HFF-Myc (cell line): ENCODE data around the gene NUB1.

Experiments used
- DNase-seq: peaks from one replicate; pipeline ENCODE4 v3.0.0-alpha.2; 2011; ENCODE audit warnings: low read depth; ENCODE audit errors: extremely low read depth
- H3K4me3 ChIP-seq: replicated peaks from 2 replicates; pipeline ENCODE4 v1.5.1; 2011; ENCODE audit warnings: low read depth, mild to moderate bottlenecking, control low read depth, low read length
- TF ChIP-seq, protein P1 (sequence below): IDR thresholded peaks from 2 replicates; pipeline ENCODE4 v1.5.1; 2012; ENCODE audit warnings: mild to moderate bottlenecking, low read depth, low read length, control low read depth; ENCODE audit errors: missing control alignments

Gene NUB1

DNA sequence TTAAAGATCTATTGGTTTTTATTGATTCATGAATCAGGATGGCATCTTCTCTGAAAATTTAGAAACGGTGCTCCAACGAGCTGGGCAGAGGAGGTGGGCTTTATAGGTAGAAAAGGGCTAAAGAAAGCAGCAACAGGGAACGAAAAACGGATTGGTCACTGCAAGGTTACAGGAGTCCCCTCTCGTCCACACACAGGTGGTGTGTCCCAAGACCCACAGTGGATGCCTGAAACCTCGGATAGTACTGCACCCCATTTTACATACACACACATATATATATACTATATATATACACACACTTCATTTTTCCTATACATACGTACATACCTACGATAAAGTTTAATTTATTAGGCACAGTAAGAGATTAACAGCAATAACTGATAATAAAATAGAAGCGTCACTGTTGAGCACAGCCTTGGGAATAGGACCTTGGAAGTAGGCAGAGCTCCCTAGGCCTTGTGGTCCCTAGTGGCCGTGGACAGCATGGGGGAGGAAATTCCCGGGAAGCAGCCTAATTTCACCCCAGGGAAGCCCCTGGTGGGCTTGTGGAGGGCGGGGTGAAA is 737 bp upstream of the NUB1 start:
- TF ChIP-seq, protein P1, sequence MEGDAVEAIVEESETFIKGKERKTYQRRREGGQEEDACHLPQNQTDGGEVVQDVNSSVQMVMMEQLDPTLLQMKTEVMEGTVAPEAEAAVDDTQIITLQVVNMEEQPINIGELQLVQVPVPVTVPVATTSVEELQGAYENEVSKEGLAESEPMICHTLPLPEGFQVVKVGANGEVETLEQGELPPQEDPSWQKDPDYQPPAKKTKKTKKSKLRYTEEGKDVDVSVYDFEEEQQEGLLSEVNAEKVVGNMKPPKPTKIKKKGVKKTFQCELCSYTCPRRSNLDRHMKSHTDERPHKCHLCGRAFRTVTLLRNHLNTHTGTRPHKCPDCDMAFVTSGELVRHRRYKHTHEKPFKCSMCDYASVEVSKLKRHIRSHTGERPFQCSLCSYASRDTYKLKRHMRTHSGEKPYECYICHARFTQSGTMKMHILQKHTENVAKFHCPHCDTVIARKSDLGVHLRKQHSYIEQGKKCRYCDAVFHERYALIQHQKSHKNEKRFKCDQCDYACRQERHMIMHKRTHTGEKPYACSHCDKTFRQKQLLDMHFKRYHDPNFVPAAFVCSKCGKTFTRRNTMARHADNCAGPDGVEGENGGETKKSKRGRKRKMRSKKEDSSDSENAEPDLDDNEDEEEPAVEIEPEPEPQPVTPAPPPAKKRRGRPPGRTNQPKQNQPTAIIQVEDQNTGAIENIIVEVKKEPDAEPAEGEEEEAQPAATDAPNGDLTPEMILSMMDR, result no peak
- DNase-seq, result no peak
- H3K4me3 ChIP-seq, result peak overlapping the region; percentile 60

DNA sequence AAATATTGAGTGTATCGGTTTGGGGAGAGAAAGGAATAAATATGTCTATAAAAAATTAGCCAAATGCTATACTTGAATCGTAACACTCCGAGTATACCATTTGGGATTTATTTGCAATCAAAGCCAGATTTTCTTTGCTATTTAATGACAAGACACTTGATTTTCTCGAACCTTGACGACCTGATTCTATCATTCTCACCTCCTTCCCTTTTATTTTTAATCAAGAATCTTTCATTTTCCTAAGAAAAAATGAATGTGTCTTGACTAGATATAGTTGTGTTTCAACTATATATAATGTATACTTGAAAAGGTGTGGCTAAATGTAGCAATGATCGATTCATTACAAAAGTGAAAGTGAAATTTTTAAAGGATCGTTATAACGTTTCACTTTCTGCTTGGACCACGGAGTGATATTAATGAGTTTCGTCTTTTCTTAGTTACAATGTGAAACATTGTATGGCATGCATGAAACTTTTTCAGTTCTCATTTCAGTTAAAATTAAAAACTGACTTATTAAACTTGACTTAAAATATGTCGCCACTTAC is 562 bp downstream of the NUB1 start:
- TF ChIP-seq, protein P1, result no peak
- DNase-seq, result no peak
- H3K4me3 ChIP-seq, result peak overlapping the region; percentile 60

DNA sequence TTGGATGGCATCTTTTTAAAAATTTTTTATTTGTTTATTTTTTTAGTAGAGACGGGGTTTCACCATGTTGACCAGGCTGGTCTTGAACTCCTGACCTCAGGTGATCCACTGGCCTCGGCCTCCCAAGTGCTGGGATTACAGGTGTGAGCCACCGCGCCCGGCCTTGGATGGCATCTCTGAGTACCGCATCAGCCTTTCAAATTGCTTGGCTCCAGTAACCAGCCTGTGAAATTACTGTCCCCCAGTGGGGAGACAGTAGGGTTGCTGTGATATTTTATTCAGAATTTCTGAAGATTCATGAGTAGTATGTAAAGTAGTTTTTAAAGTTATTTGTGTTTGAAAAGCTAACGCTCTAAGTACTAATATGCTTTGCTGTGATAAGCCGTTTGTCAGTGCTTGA is 1.2 kb downstream of the NUB1 start:
- H3K4me3 ChIP-seq, result peak overlapping the region; percentile 60
- no peak for DNase-seq
- TF ChIP-seq, protein P1, result no peak

- no peak overlapping the region for H3K4me3 ChIP-seq
- no peak for DNase-seq
- TF ChIP-seq, protein P1, result no peak
Observed at GRCh38 chr7:151343516-151343915, 1.9 kb downstream of the NUB1 start.

DNA sequence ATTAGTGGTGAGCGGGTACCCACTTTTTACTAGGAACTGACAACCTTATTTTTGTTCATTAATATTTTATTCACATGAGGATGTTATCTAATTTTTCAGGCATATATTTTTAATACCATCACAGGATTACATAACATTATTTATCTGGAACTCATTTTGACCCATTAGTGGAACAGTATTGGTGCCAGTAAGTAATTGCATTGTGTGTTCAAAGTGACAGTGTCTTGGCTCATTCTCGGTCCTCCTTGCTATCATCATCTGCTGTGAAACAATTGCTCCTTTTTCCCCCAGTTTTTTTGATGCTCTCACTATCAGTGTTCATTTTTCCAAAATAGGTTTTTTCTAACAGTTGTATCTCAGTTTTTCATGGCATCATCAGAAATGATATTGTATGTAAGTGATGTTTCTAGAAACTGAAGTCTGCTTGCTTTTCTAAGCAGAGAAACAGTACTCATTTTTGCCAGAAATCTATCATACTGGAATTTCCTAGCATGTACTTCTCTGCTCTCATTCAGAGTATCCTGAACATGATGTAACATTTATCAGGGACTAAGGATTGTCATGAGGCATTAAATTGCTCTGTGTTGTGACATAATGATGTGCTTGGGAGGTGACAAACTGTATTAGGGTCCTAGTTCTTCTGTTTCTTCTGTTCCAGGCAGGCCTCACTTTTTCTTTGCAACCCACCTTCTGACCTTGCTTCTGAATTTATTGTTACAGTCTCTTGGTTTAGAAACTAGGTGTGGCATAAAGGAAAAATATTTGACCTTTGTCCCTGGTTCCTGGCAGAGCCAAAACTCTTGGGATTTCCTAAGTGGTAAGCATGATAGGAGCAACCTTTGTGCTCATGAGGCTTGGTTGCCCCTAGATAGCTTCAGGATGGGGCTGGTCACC is 4.2 kb downstream of the NUB1 start:
- H3K4me3 ChIP-seq, result no peak overlapping the region
- DNase-seq, result no peak
- TF ChIP-seq, protein P1, result no peak

GRCh38 chr7:151346470-151346769 is 4.8 kb downstream of the NUB1 start:
- no peak overlapping the region for H3K4me3 ChIP-seq
- no peak for DNase-seq
- TF ChIP-seq, protein P1, result no peak
